GM10847 (cell line): ENCODE results near the gene LTF.

Experiments
- POLR2A ChIP-seq: IDR thresholded peaks from 2 replicates; pipeline ENCODE4 v1.6.1; 2011; ENCODE audit not compliant: insufficient read length; ENCODE audit errors: extremely low read depth

The LTF gene

DNA sequence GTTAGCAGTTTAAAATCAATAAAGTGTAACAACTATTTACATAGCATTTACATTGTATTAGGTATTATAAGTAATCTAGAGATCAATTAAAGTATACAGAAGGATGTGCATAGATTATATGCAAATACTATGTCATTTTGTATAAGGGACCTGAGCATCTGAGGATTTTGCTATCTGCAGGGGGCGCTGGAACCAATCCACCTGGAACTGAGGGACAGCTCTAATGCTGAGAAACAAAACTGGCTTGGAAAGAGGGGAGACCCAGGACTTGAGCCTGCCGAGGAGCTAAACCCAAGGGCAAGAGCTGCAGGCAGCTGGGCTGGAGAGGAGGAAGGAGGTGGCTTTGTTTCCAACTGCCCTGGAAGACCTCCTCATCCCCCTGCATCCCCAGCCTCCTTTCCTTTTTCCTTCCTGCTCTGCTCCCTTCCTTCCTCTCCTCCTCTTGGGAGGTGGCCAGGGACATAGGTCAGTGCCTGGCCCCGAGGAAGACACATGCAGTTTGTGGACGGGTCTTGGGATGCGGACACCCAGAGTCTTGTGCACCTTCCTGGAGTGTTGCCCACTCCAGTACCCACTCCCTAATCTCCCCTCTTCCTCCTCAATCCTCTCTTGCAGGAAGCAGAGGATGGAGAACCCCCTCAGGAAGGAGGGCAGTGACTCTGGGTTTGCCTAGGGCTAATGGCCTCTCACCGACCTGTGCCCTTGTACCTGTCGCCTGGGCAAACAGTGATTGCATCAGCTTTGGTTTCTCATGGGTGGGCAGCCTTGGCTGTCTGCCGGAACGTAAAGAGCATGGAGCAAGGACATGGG lies 32.2 kb upstream of the LTF start:
- no peak for TF ChIP-seq POLR2A

DNA sequence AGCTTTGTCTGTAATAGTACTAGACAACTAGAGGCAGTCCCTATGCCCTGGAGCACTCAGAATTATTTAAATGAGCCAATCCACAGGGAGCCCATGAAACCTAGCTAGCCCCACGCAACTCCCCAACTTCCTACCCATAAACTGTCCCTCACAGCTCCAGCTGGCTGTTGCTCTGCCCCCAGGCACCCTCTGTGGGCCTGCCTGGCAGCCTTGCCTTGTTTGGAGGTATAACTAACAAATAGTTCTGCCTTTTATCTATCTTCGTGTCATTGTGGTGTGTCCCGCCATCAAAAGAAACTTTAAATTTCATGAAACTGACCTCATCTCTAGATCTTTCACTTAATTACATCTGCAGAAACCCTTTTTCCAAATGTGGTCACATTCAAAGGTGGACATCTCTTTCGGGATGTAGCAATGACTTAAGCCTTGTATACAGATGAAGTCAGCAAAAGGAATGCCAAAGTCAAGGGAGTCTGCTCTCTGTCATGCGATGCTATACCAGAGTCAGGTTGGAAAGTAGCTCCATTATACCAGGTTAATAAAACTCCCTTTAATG lies 31.3 kb upstream of the LTF start:
- no peak for TF ChIP-seq POLR2A

DNA sequence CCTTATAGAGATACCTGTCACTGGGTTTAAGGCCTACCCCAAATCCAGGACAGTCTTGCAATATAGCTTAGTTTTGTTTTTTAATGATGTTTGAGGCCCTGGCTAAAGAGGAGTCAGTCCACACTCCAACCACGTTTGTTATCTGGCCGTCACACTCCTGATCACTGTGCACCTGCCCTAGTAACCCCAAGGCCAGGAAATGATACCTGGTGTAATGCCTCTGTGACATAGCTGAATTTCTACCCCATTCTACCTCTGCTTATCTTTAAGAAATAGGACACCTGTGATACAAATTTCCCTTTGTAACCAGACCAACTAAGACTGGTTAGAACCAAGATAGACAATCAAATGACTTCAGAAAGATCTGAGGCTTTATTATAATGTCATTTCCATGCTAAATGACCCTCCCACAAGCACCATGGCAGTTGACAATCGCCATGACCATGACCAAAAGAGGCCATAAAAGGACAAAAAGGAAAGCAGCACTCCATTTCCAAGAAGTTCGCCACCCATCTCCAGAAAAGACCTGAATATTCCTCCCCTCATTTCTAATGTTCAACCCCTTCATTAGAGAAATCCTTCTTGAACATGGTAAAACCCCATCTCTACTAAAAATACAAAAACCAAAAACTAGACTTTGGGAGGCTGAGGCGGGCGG lies 28.3 kb upstream of the LTF start:
- no peak for TF ChIP-seq POLR2A

DNA sequence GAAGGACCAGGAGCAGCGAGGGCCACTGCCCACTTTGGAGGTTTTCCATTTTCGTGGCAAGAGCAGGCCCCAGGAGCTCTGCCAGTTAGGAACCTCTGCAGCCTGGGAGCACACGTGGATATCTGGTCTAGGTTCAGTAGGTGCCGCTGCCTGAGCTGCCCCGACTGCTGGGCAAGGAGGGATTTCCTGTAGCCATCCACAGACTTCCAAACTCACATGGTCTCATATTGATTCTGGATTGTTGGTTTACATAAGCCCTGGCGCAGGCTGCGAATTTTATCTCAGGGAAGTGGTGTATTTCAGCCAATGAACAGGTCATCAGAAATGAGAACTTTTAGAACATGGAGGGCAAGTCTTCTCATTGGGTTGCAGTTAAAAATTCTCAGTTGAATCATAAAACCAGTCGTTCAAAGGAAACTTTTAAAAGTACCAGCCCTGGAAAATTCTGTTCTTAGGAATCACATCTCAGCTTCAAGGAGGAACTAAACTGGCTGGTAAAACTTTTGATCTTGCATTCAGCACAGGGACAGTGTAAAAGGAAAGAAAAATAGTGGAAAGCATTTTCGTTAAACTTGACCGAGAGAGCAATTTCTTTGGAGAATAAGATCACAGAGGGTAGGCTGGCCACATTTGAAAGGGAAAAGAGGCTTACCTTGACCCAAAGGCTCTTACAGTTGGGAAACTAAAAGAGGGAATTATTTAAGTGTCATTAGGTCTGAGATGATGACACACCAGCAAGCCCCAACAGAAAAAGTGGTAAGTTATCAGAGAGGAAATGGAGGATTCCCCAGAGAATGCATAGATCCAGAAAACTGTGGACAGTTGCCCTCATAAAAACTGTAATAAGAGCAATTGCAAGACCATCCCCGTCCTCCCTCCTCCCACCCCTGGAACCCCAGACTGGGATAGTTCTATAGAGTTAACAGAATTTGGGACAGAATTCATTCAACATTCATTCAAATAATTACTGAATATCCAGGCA lies 26.7 kb upstream of the LTF start:
- no peak for TF ChIP-seq POLR2A

DNA sequence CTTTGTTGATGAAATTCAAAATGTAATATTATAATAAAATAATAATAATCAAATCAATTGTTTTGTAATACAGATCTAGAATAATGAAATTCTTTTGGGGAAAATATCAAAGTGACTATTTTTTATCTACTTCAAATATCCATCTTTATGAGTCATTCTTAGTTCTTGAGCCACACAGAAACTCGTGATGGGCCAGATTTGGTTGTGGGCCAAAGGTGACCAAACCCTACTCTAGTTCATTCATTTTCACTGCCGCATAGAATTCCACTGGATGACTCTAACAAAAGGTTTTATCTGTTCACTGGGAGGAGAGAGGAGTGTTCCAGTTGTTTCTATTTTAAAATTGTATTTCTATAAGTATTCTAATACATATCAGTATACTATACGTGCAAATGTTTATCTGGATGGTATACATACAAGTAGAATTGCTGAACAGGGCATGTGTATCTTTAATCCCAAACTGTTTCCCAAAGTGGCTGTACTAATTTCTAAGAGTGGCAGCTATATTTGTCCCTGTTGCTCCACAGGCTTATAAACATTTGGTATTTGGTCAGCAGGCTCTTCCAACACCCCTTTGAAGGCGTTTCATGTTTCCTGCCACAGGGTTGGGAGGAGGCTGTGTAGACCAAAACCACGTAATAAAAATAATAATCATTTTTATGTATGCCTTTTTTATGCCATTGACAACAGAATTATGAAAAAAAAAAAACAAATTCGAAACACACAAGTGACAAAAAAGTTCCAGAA lies 25.8 kb upstream of the LTF start:
- TF ChIP-seq POLR2A, result no peak

DNA sequence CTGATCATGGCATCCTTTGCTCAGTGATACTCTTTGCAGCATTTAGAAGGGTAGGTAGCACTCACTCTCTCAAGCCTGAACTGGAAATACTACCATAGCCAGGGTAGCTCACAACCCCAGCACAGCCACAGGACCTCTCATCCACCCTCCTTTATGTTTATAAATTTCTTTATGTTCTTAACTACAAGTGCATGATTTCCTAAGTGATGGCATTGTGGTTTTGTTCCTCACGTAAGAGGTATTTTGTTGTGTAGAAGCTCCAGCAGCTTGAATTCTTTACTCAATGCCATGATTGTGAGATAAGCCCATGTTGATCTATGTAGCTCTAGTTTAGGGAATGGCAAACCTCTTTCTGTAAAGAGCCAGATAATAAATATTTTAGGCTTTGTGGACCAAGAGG lies 25.2 kb upstream of the LTF start:
- TF ChIP-seq POLR2A, result no peak

DNA sequence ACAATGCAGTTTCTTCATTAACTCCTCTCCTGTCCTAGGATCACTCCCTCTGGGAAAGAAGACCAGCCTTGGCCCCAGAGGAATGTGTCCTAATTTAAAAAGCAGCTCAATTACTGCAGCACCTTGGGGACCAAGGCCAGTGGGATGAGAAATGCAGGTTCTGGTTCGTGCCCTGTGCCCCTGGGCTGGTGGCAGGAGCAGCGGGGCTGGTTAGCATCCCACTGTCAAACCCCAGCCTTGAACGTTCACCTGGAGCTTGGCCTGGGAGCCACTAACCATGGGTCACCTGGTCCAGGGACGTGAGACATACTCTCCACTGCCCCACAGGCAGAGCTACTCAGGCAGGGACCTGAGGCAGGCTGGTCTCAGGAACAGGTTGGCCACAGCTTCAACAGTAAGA lies 24.7 kb upstream of the LTF start:
- no peak for TF ChIP-seq POLR2A

DNA sequence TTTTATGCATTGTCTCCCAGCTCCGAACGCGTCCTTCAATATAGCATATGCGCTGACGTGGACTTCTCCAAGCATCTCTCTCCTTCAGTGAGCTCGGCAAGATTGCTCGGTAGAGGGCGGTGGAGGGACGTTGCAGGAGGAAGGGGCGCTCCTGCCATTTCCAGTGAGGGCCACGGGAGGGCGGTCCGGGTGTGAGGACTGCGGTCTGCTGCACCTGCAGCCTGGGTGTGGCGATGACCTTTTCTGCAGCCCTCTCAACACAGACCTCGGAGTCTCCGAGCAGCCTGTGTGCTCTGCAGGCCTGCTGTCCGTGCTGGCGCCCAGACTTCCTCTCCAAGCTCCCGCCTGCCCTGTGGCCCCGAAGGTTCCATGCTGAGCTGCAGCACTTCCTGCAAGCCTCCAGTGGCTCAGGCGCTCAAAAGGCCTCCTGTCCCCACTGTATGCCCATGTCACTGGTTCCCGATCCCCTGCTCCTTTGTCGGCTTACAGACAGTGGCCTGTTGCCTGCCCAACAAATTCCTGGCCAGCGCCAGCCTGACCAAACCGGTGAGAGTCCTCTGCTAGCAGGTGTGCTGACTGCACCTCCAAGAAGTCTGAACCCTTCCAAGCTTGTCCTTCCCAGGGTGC lies 24.1 kb upstream of the LTF start:
- no peak for TF ChIP-seq POLR2A

DNA sequence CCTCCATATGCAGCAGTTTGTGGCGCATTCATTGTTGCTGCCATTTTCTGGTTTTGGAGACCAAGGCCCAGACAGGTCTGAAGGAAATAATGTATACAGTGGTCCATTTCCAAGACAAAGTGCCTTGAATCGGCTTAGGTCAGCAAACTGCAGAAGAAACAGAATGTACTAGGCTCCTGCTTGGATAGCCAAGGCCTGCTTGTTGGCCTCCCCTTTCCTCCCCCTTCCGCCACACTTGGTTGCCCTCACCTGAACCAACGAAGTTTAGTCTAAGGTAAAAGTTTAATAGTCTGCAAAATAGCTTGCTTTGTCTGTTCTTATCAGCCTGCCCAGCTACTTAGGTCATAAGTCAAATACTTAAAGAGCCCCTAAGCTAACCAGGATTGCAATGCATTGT lies 21.1 kb upstream of the LTF start:
- TF ChIP-seq POLR2A, result no peak

DNA sequence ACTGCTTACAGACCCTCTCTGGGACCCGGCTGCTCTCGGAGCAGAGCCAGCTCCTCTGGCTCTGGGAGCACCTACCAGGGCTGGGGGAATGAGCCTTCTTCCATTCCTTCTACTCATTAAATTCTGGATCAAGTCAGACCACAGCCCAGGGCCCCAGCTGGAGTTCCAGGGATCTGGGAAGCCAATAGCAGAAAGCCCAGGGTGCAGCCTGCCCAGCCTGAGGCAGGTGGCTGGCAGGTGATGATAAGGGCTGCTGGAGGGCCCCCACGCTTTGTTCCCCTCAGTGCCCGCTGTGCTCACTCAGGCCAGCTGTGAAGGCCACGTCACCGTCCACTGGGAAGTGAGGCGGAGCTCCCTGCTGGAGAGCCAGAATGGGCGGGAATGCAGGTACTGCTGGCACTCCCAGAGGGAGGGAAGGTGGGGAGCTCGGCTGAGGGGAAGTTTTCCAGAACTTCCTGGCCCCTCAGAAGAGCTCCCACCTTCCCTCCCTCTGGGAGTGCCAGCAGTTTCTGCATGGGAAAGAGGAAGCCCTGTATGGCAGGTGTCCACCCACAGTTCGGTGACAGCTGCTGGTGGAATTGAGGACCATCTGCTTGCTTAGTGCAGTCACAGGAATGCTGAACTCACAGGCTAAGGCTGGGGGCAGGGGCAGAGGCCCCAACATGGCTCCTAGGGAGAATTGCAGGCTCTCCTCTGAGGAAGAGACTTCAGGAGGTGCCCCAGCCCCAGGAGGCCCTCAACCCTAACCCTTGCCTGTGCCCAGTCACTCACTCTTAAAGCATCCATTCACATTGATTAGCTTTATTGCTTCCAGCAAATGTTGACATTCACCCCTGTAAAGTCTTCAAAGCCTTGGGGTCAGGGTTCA lies 20.4 kb upstream of the LTF start:
- no peak for TF ChIP-seq POLR2A

DNA sequence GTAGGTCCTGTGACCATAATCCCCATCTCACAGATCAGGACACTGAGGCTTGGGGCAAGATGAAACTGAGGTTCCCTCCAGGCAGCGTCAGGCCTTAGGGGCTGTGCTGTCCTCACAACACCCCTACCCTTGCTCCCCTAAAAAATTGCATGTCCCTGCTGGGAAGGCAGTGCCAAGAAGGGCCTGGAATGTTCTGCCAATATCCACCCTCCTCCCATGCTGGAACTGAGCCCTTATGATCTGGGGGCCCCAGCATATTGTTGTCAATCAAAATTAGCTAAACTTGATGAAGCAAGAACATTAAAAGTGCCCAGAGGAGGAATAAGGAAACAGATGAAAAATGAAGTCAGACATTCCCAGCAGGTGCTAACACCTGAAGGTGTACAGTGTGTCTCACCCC lies 19.7 kb upstream of the LTF start:
- TF ChIP-seq POLR2A, result no peak

DNA sequence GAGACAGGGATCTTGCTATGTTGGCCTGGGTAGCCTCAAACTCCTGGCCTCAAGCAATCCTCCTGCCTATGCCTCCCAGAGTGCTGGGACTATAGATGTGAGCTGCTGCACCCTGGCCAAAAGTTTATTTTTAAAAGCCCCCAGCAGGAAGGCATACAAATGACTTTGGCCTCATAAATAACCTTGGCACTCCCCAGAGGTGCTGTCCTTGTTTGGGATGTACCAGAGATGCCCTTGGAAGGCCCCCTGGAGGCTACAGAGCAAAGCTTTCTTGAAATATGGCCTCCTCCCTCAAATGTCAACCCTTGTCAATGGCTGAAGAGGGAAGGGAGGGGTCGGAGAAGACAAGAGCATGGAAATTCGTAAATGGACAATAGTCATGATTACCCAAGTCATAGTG lies 19.1 kb upstream of the LTF start:
- TF ChIP-seq POLR2A, result no peak

DNA sequence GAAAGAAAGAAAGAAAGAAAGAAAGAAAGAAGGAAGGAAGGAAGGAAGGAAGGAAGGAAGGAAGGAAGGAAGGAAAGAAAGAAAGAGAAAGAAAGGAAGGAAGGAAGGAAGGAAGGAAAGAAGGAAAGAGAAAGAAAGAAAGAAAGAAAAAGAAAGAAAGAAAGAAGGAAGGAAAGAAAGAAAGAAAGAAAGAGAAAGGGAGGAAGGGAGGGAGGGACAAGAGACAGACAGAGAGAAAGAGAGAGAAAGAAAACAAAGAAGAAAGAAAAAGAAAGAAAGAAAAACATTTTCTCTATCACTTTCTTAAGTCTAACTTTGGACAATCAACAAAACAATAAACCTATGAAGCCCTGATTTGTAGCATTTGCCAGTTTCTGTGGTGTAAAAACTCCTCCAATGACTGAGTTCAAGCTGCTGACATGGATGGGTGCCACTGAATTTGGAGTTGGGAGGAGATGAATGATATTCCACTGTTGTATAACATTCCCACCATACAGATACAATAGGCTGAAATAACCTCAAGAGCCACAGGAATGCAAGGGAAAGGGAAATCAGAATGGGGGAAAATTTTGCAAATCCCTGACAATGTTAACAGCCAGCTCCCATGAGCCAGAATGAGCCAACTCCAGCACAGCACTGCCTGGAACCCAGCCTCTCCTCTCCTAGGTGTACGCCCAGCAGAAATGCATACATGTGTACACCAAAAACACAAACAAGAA lies 18.1 kb upstream of the LTF start:
- no peak for TF ChIP-seq POLR2A
